ENCODE measurements around the gene EXOC4. TPM values are rescaled to one million over a fixed set of nuclear protein-coding genes. Genes with fewer than 3 reads are reported as not detected.

Gene EXOC4
- total and polyA plus RNA-seq, 2 of the 8 experiments (the other 6 are each of a cell fraction or from before 2014, with no cell fraction given), result 27.0 to 67.3 TPM

- CTCF ChIA-PET (ENCODE audit: partially characterized antibody), result interaction anchor here (1.7 kb wide), 1 partner anchor 12 kb away, joined by 6 read pairs; no protein-coding TSS in a partner anchor
- Histone ChIP-seq H3K36me3 (ENCODE audit: control insufficient read depth in 2 of 4, insufficient read depth in 4 of 4, low read length in 3 of 4) (no peaks in the 10 kb centered on the region; a peak in 1 of 8 replicates), H2BK120ac (replicated peaks; ENCODE audit: low read depth, low read length) (no peak overlapping the region)
Measured at GRCh38 chr7:133590795-133591194, 337.9 kb downstream of the EXOC4 start.

More at GRCh38 chr7:133590795-133591194, 337.9 kb downstream of the EXOC4 start:
- Histone ChIP-seq H3K27ac (ENCODE audit: low read depth, low read length) (no peak overlapping the region), H2BK15ac (ENCODE audit: low read length) (no peak overlapping the region), H3K14ac (ENCODE audit: insufficient read length) (no peak overlapping the region), H2BK12ac (ENCODE audit: low read depth, low read length) (no peak overlapping the region), H4K8ac (ENCODE audit: extremely low read depth, insufficient read depth, low read length) (no peak overlapping the region), H3K79me1 (ENCODE audit: low read depth, low read length) (no peaks in the 10 kb centered on the region), H2BK5ac (ENCODE audit: low read depth, low read length) (no peak overlapping the region), H3K9ac (replicated peaks in 1 of 4; ENCODE audit: extremely low read depth in 1 of 4, low read depth in 3 of 4, low read length in 3 of 4) (no peak overlapping the region), H3K27me3 (replicated peaks in 1 of 4; ENCODE audit: control insufficient read depth in 3 of 4, extremely low read depth in 1 of 4, insufficient read depth in 3 of 4, low read length in 3 of 4) (no peaks in the 10 kb centered on the region), H3K4me1 (replicated peaks in 1 of 4; ENCODE audit: control insufficient read depth in 3 of 4, insufficient read depth in 4 of 4, low read length in 3 of 4) (peaks cover 0 to 2% (median 0%) of the 10 kb centered on the region in 4 experiments; a peak in 1 of 7 replicates), H3K4ac (replicated peaks; ENCODE audit: insufficient read length, low read depth, low read length) (no peak overlapping the region), H3K4me2 (ENCODE audit: insufficient read depth in 1 of 2, low read depth in 2 of 2, low read length in 2 of 2) (no peak overlapping the region), H4K20me1 (replicated peaks in 1 of 2; ENCODE audit: control insufficient read depth in 1 of 2, insufficient read depth in 2 of 2, low read length in 2 of 2) (peaks cover 0 to 1% of the 10 kb centered on the region in 2 experiments), H4K5ac (ENCODE audit: insufficient read length, low read depth, low read length) (no peak overlapping the region), H3K4me3 (ENCODE audit: extremely low read depth in 1 of 4, insufficient read depth in 2 of 4, low read depth in 3 of 4, low read length in 4 of 4) (no peak overlapping the region), H2BK20ac (ENCODE audit: low read length) (no peak overlapping the region), H3K23ac (ENCODE audit: insufficient read length) (no peak overlapping the region), H3K56ac (replicated peaks; ENCODE audit: insufficient read length, low read depth, low read length) (no peak overlapping the region), H4K91ac (replicated peaks; ENCODE audit: insufficient read length, low read length) (no peak overlapping the region), H2AK5ac (ENCODE audit: low read depth, low read length) (no peak overlapping the region), H3K18ac (ENCODE audit: extremely low read depth, low read length) (no peak overlapping the region), H3K9me3 (ENCODE audit: insufficient read depth in 2 of 2, low read depth in 1 of 2, low read length in 1 of 2) (no peaks in the 10 kb centered on the region), H3K79me2 (ENCODE audit: control insufficient read depth in 1 of 2, insufficient read depth in 2 of 2, low read length in 2 of 2) (no peaks in the 10 kb centered on the region), H2AFZ (ENCODE audit: low read length) (no peak overlapping the region), H3K23me2 (ENCODE audit: low read depth, low read length) (no peaks in the 10 kb centered on the region)
- POLR2A ChIA-PET (ENCODE audit: partially characterized antibody), result no interaction called here
- WGBS, 2 experiments (ENCODE audit: extremely low coverage in 1 of 2, insufficient coverage in 1 of 2, insufficient read length in 1 of 2, insufficient replicate concordance in 2 of 2, low coverage in 1 of 2, low lambda C conversion rate in 2 of 2, missing lambda C conversion rate in 1 of 2), result 95% methylated on average over 4 of the region's 4 CpGs; no CpG with 5 or more reads in 1 of the 2 experiments
- FAIRE-seq (no peak), DNase-seq (ENCODE audit: low read depth in 1 of 2, low spot score in 2 of 2) (no peak)
- TF ChIP-seq NANOG (IDR thresholded peaks at IDR 0.05; ENCODE audit: insufficient read depth, low read depth, low read length, poor library complexity, severe bottlenecking), result no peak
